Esophagus (tissue), 2 donors: ENCODE data around the gene GOLT1B. TPM values are rescaled to one million over a fixed set of nuclear protein-coding genes. Genes with fewer than 3 reads are reported as not detected.
"Not testable (repeated sequence)": the region's sequence is repeated elsewhere in the genome, so short reads cannot be mapped to it uniquely, and the experiment has no call there.

Experiments
- H3K27ac ChIP-seq, 2 donors: one replicate each; pipeline ENCODE4 v1.5.1; 2013; ENCODE audit warnings: low read depth in 2 of 2, mild to moderate bottlenecking in 2 of 2, inconsistent platforms in 1 of 2, low read length in 1 of 2, moderate library complexity in 1 of 2
- H3K27me3 ChIP-seq, 2 donors: one replicate each; pipeline ENCODE4 v1.6.1; 2013; ENCODE audit warnings: low read length in 2 of 2, control low read depth in 1 of 2, mild to moderate bottlenecking in 1 of 2; ENCODE audit not compliant: insufficient read depth in 2 of 2, control insufficient read depth in 1 of 2
- H3K36me3 ChIP-seq, 2 donors: one replicate each; pipeline ENCODE4 v1.6.1; 2013; ENCODE audit warnings: low read length in 1 of 2; ENCODE audit not compliant: control insufficient read depth in 2 of 2, insufficient read depth in 2 of 2
- H3K4me1 ChIP-seq, 2 donors: one replicate each; pipeline ENCODE4 v1.6.1; 2013; ENCODE audit warnings: low read length in 1 of 2; ENCODE audit not compliant: control insufficient read depth in 2 of 2, insufficient read depth in 2 of 2
- H3K4me3 ChIP-seq, 2 donors: one replicate each; pipeline ENCODE4 v1.5.1; 2013; ENCODE audit warnings: low read length in 2 of 2, mild to moderate bottlenecking in 2 of 2, low read depth in 1 of 2, moderate library complexity in 1 of 2
- H3K9me3 ChIP-seq, 2 donors: one replicate each; pipeline ENCODE4 v1.6.1; 2013; ENCODE audit warnings: mild to moderate bottlenecking in 2 of 2, low read depth in 1 of 2, low read length in 1 of 2, moderate library complexity in 1 of 2; ENCODE audit not compliant: control insufficient read depth in 2 of 2, insufficient read depth in 1 of 2
- WGBS, 2 donors: extraction: QIAGEN DNeasy Blood & Tissue Kit; methylation state at CpG; one replicate each; pipeline ENCODE4 v1.1.7; 2013; 5-methylcytosine and 5-hydroxymethylcytosine counted together
- polyA plus RNA-seq, 2 donors: library from polyadenylated mRNA; stranded (reverse); fragments of 200-250 nt; gene quantifications; one replicate each; pipeline ENCODE4 v1.2.3, GENCODE V29; 2013
- donor health status: healthy with polysubstance abuse.
- donor health status: Bipolar disorder and iron deficiency.

The GOLT1B gene, protein sequence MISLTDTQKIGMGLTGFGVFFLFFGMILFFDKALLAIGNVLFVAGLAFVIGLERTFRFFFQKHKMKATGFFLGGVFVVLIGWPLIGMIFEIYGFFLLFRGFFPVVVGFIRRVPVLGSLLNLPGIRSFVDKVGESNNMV
- 10 to 100 TPM; 11.3 to 12.1 TPM for polyA plus RNA-seq

DNA sequence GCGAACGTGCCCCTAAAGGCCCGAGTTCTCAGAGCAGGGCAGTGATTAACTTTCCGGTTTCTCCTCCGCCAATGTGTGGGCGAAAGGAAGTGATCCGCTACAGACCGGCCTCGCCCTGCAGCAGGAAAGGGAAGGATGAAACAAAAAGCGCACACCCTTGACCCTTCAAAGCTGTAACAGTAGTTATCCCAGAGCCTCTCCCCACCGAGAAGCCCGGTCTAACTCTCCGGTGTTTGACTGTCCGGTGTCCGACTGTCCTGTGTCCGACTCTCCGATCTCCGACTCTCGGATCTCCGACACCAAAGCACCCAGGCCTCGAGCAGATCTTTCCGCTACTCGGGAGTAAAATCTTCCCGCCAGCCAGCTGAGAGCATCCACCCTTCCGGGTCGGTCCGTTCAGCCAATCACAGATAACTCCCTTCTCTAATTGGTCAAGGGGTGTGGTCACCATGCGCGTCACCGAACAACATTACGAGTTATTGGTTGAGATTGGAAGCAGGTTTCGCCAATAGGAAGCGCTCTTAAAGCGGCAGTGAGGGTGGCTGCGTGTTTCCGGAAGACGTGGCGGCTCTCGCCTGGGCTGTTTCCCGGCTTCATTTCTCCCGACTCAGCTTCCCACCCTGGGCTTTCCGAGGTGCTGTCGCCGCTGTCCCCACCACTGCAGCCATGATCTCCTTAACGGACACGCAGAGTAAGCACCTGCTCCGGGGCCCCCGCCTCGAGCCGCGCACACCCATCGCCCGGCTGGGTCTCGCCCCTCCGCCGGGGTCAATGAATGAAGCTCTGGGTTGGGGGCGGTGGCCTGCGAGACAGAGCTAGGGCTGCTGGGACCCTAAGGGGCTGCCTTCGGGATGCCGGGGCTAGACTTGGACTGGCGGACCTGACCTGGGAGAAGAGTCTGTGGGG is at the start of gene GOLT1B, which contains the start of gene RECQL:
GOLT1B (plus strand) TSS at position 532 of the 906 bp plus-strand sequence; CDS start at position 667, 135 bp downstream.
RECQL (minus strand) TSS at position 378 of the 906 bp plus-strand sequence. CDS start 2,065 bp downstream, outside the sequence.
- peaks cover 0 to 6% of the 10 kb centered on the region in 2 donors for H3K4me1 ChIP-seq

DNA sequence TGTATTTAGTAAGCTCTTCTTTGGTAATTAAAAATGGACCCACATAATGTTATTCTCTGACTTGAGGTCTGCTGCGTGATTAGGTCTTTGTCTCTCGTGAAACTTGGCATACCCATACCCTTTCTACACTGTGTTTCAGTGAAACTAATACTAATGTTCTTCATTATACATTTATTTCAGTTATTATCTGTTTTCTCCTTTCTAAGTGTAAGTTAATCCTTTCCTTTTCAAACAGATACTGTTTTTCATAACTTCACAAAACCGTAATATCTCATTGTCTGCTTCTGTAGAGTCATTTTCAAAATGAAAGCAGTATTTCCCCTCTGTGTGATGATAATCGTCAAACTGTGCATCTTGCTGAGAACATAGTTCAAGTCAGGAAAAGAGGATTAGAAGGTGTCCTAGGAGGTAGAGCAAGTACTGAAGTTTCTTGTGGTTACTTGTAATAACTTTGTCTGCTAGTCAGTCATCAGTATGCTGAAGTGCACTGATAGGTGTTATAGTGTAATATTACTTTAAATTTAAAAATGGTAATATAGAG is 48.2 kb upstream of the GOLT1B start:
- H3K27me3 ChIP-seq, result no peaks in the 10 kb centered on the region
- H3K27ac ChIP-seq, result no peak overlapping the region
- WGBS, 2 donors, result 84 to 86% methylated on average over 4 of the region's 4 CpGs
- H3K4me1 ChIP-seq, result no peaks in the 10 kb centered on the region
- H3K9me3 ChIP-seq, result no peaks in the 10 kb centered on the region
- H3K36me3 ChIP-seq, result no peaks in the 10 kb centered on the region
- H3K4me3 ChIP-seq, result no peak overlapping the region

More for the DNA sequence above, at the start of gene GOLT1B, which contains the start of gene RECQL:
- Histone ChIP-seq H3K9me3 (no peaks in the 10 kb centered on the region), H3K27me3 (no peaks in the 10 kb centered on the region), H3K4me3 (peak within 1 kb of the TSS; percentile 93 to 96), H3K36me3 (peaks cover 2 to 6% of the 10 kb centered on the region in 2 donors), H3K27ac (peak within 1 kb of the TSS; percentile 73 to 93)
- 0% methylated on average over 61 of the region's 61 CpGs for WGBS, 2 donors

DNA sequence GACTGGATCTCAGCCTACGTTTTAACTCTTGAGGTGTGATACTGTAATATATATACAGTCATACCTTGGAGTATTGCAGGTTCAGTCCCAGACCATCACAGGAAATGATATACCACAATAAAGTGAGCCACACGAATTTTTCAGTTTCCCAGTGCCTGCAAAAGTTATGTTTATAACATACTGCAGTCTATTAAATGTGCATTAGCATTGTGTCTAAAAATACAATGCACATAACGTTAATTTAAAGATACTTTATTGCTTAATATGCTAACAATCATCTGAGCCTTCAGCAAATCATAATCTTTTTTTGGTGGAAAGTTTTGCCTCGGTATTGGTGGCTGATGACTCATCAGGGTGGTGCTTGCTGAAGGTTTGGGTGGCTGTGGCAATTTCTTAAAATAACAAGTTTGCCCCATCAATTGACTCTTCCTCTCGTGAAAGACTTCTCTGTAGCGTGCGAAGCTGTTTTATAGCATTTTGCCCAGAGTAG is 45.3 kb upstream of the GOLT1B start:
- Histone ChIP-seq H3K4me1 (no peaks in the 10 kb centered on the region), H3K9me3 (no peaks in the 10 kb centered on the region), H3K36me3 (no peaks in the 10 kb centered on the region), H3K4me3 (no peak overlapping the region), H3K27ac (no peak overlapping the region), H3K27me3 (no peaks in the 10 kb centered on the region)
- WGBS, 2 donors, result 62 to 65% methylated on average over 7 of the region's 7 CpGs

DNA sequence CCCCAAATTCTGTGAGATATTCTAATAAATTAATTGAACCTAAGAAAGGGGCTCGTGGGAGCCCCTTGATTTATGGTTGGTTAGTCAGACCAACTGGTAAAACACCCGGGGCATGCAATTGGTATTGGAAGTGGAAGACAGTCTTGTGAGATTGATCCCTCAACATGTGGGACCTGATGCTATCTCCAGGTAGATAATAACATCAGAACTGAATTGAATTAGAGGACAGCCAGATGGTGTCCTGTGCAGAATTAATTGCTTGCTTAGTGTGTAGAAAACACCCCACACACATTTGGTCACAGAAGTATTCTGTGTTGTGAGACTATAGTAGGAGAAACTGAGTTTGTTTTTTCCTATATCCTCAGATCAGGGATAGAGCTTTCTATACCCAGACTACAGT is 42.1 kb upstream of the GOLT1B start:
- H3K36me3 ChIP-seq, result peaks cover 2 to 4% of the 10 kb centered on the region in 2 donors

DNA sequence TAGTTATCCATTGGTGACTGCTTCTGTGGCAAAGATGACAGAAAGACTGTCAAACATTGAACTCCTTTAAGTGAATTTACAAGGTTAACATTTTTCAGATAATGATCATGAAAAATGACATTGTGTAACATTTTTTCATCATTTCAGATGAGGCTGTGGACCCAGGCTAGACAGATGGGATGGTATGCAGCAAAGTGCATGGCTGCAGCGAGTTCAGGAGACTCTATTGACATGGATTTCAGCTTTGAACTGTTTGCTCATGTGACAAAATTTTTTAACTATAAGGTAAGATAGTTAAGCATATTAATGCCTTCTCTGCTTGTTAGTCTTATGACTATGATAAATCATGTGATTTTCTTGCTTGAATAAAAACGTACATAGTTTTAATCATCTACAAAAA is 34.3 kb upstream of the GOLT1B start:
- H3K27me3 ChIP-seq, H3K36me3 ChIP-seq, H3K9me3 ChIP-seq, H3K4me3 ChIP-seq, H3K27ac ChIP-seq, H3K4me1 ChIP-seq: not testable (repeated sequence)
- 77 to 81% methylated on average over 2 of the region's 2 CpGs for WGBS, 2 donors

More for the DNA sequence above, 42.1 kb upstream of the GOLT1B start:
- H3K27me3 ChIP-seq, result no peaks in the 10 kb centered on the region
- H3K4me1 ChIP-seq, result no peaks in the 10 kb centered on the region
- no peaks in the 10 kb centered on the region for H3K9me3 ChIP-seq
- H3K27ac ChIP-seq, result no peak overlapping the region
- H3K4me3 ChIP-seq, result no peak overlapping the region
- WGBS, 2 donors, result 88 to 92% methylated on average over 2 of the region's 2 CpGs

DNA sequence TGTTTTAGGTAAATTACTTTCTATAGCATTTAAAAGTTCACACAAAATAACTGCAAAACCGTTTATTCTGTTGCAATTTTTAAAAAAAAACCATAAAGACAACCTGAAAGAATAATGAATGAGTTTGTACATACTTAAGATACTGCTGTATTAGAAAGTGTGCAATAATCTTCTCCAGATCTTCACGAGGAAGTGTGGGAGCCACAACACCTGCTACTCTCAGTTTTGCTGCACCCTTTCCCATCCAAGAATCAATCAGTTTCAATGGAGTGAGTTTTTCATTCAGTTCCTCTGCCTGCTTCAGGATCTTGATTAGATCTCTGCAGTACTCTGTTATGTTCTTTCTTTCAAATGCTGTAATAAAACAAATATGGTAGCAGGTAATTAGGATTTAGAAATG is 30.3 kb upstream of the GOLT1B start:
- 63 to 80% methylated on average over 2 of the region's 2 CpGs for whole genome bisulfite sequencing, 2 donors

DNA sequence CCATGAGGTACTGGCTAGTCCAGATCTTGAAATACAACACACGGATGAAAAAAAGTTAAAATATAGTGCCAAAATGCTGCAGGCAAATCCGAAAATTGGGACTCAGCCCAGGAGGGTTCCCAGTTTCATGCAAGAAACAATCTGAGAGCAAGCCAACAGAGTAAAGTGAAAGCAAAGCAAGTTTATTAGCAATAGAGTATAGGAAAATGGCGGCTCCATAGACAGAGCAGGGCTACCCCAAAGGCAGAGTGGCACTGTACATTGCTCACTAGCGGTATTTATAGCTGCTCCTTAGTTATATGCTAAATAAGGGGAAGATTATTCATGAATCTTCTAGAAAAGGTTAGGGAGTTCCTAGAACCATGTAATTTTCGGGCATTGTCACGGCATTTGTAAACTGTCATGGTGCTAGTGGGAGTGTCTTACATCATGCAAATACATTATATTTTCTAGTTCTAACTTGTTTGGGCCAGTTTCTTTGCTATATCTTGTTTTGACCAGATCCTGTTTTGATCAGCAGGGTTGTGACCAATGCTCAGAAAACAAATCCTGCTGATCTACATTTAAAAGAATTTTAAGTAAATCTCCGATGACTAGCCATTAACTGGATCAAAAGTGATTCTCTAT is 29.3 kb upstream of the GOLT1B start:
- Histone ChIP-seq H3K27ac (peak overlapping the region; percentile 11 to 46), H3K27me3 (no peaks in the 10 kb centered on the region), H3K4me3 (peak overlapping the region in 1 of 2 donors; percentile 28), H3K36me3 (no peaks in the 10 kb centered on the region), H3K4me1 (no peaks in the 10 kb centered on the region), H3K9me3 (no peaks in the 10 kb centered on the region)
- 68 to 80% methylated on average over 7 of the region's 7 CpGs for WGBS, 2 donors

More for the DNA sequence above, 30.3 kb upstream of the GOLT1B start:
- Histone ChIP-seq H3K27ac (no peak overlapping the region), H3K4me1 (no peaks in the 10 kb centered on the region), H3K4me3 (no peak overlapping the region), H3K36me3 (no peaks in the 10 kb centered on the region), H3K9me3 (no peaks in the 10 kb centered on the region), H3K27me3 (no peaks in the 10 kb centered on the region)

DNA sequence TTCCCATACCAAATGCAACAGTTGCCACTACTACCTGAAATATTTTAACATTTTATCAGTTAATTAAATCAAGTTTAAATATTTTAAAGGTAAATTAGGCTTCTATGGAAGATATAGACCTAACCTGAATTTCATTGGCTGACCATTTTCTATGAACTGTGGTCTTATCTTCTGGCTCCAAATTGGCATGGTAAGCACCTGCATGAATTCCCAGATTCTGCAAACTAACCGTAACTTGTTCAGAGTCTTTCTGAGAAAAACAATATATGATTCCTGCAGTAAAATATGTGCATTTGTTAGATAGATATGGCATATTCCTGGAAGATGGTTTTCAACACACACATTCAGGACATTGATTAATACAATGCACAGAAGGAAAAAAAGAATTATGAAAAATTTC is 26.0 kb upstream of the GOLT1B start:
- H3K4me1 ChIP-seq, result no peaks in the 10 kb centered on the region
- H3K27ac ChIP-seq, result no peak overlapping the region
- 90 to 97% methylated on average over 1 of the region's 1 CpG for WGBS, 2 donors
- H3K27me3 ChIP-seq, result no peaks in the 10 kb centered on the region
- H3K4me3 ChIP-seq, result no peak overlapping the region
- H3K9me3 ChIP-seq, result no peaks in the 10 kb centered on the region
- H3K36me3 ChIP-seq, result peaks cover 6% of the 10 kb centered on the region in 2 donors

DNA sequence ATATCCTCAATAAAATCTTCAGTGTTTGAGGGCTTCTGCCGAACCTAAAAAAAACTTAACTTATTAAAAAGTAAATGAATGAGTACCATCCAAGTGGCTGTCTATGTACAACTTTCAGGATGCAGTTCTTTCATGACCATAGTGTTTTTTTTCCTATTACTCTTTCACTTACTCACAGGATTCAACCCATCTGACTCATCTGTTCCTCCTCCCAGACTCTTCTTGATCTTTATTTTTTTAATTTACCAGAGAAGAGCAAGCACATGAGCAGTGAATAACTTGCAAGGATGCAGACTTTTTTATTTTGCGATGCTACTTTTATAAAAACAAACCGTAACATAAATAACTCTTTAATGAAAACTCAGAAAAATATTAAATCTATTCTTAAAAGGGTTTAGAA is 24.6 kb upstream of the GOLT1B start:
- WGBS, 2 donors, result 77 to 88% methylated on average over 3 of the region's 3 CpGs
- H3K4me1 ChIP-seq, result no peaks in the 10 kb centered on the region
- H3K9me3 ChIP-seq, result no peaks in the 10 kb centered on the region
- no peak overlapping the region for H3K4me3 ChIP-seq
- no peaks in the 10 kb centered on the region for H3K27me3 ChIP-seq
- H3K36me3 ChIP-seq, result peaks cover 6 to 7% of the 10 kb centered on the region in 2 donors
- no peak overlapping the region for H3K27ac ChIP-seq
